B cell (primary cell): ENCODE measurements around the gene RELCH. TPM values are rescaled to one million over a fixed set of nuclear protein-coding genes. Genes with fewer than 3 reads are reported as not detected.
A peak's percentile ranks its signal among the peaks of the same experiment; 100 is the strongest.

Experiments
- ATAC-seq: fragments of 200-7000 bp; cut with Tn5 transposase; one replicate; pipeline ENCODE4 v1.10.0; 2021; ENCODE audit warnings: low read depth, mild to moderate bottlenecking, moderate number of reproducible peaks, moderate library complexity
- CTCF ChIA-PET: fragments of 350-600 bp; sonication (Branson Sonifier 250); formaldehyde crosslinking; loops from one replicate; lab custom pipeline; 2021; ENCODE audit warnings: antibody characterized with exemption, inconsistent platforms; lab: Charles Lee
- POLR2A ChIA-PET: fragments of 350-600 bp; sonication (Branson Sonifier 250); formaldehyde crosslinking; loops from one replicate; lab custom pipeline; 2021; ENCODE audit warnings: antibody characterized with exemption; lab: Charles Lee
- DNase-seq: peaks from one replicate; pipeline ENCODE4 v3.0.0; 2013
- H2AFZ ChIP-seq: 2 replicates; pipeline ENCODE4 v1.6.1; 2012; ENCODE audit warnings: mild to moderate bottlenecking, low read depth, low read length; ENCODE audit not compliant: insufficient read depth, poor library complexity, severe bottlenecking
- H3K27ac ChIP-seq, 2 donors: 1 replicate in 1 of 2; 2 replicates in 1 of 2; pipeline ENCODE4 v1.5.1; 2012 to 2013; ENCODE audit warnings: low read length in 2 of 2, mild to moderate bottlenecking in 2 of 2, moderate library complexity in 1 of 2
- H3K27me3 ChIP-seq, 4 experiments: fragments of 200-600 bp in 1 of 4; sonication (generic) in 1 of 4; replicated peaks in 1 of 4; 1 replicate in 2 of 4; 2 replicates in 2 of 4; pipeline versions ENCODE4 v1.6.1 to v1.7.0; 2013 to 2016; ENCODE audit warnings: low read length in 3 of 4, mild to moderate bottlenecking in 2 of 4, mixed read lengths in 1 of 4, moderate library complexity in 1 of 4; ENCODE audit not compliant: insufficient read depth in 4 of 4, control insufficient read depth in 3 of 4; ENCODE audit errors: control extremely low read depth in 1 of 4
- H3K36me3 ChIP-seq, 2 experiments: replicated peaks in 1 of 2; 1 replicate in 1 of 2; 2 replicates in 1 of 2; pipeline versions ENCODE4 v1.6.1 to v1.7.1; 2013; ENCODE audit warnings: low read length in 1 of 2; ENCODE audit not compliant: insufficient read depth in 2 of 2, control insufficient read depth in 1 of 2; ENCODE audit errors: control extremely low read depth in 1 of 2, extremely low read depth in 1 of 2
- H3K4me1 ChIP-seq, 2 donors: fragments of 200-600 bp in 1 of 2; sonication (generic) in 1 of 2; 1 replicate in 1 of 2; 2 replicates in 1 of 2; pipeline versions ENCODE4 v1.5.1 to v1.6.1; 2013 to 2017; ENCODE audit warnings: low read length in 2 of 2; ENCODE audit not compliant: control insufficient read depth in 2 of 2, insufficient read depth in 2 of 2
- H3K4me2 ChIP-seq: replicated peaks from 2 replicates; pipeline ENCODE3; 2012; ENCODE audit warnings: mild to moderate bottlenecking, low read depth, low read length; ENCODE audit not compliant: poor library complexity, severe bottlenecking
- H3K4me3 ChIP-seq, 5 experiments: fragments of 200-600 bp in 1 of 5; sonication (generic) in 1 of 5; 1 replicate in 3 of 5; 2 replicates in 2 of 5; pipeline versions ENCODE4 v1.5.1 to v1.7.0; 2011 to 2016; ENCODE audit warnings: low read length in 4 of 5, mild to moderate bottlenecking in 4 of 5, low read depth in 2 of 5, control low read depth in 1 of 5, moderate library complexity in 1 of 5; ENCODE audit not compliant: insufficient read depth in 1 of 5; ENCODE audit errors: control extremely low read depth in 1 of 5, extremely low read depth in 1 of 5
- H3K79me2 ChIP-seq: fragments of 200-600 bp; sonication (generic); one replicate; pipeline ENCODE4 v1.6.0; 2016; ENCODE audit warnings: low read length; ENCODE audit not compliant: control insufficient read depth, insufficient read depth
- H3K9ac ChIP-seq: fragments of 200-600 bp; sonication (generic); 2 replicates; pipeline ENCODE4 v1.6.1; 2017; ENCODE audit warnings: mild to moderate bottlenecking, low read length, moderate library complexity
- H3K9me3 ChIP-seq, 3 donors: one replicate each; pipeline versions ENCODE4 v1.6.1 to v1.7.1; 2013; ENCODE audit warnings: low read length in 2 of 3; ENCODE audit not compliant: control insufficient read depth in 2 of 3, insufficient read depth in 1 of 3; ENCODE audit errors: control extremely low read depth in 1 of 3
- H4K20me1 ChIP-seq: 2 replicates; pipeline ENCODE4 v1.6.0; 2012; ENCODE audit warnings: mild to moderate bottlenecking, low read length; ENCODE audit not compliant: insufficient read depth, control insufficient read depth, poor library complexity, severe bottlenecking
- H3K27ac Mint-ChIP-seq: one replicate; pipeline ENCODE4 v1.8.0; 2021; ENCODE audit warnings: mixed read lengths
- H3K27me3 Mint-ChIP-seq: one replicate; pipeline ENCODE4 v1.8.0; 2021; ENCODE audit warnings: mixed read lengths
- H3K4me1 Mint-ChIP-seq: one replicate; pipeline ENCODE4 v1.8.0; 2021; ENCODE audit warnings: mixed read lengths
- H3K4me3 Mint-ChIP-seq: one replicate; pipeline ENCODE4 v1.8.0; 2021; ENCODE audit warnings: mixed read lengths
- H3K9me3 Mint-ChIP-seq: one replicate; pipeline ENCODE4 v1.8.0; 2022; ENCODE audit warnings: mixed read lengths; ENCODE audit not compliant: insufficient read depth
- EZH2 ChIP-seq: IDR thresholded peaks from 2 replicates; pipeline ENCODE4 v1.6.1; 2012; ENCODE audit warnings: borderline replicate concordance, low read depth, mild to moderate bottlenecking, moderate library complexity, low read length; ENCODE audit not compliant: insufficient read depth, poor library complexity, severe bottlenecking
- WGBS: methylation state at CpG from one replicate; pipeline ENCODE4 v1.1.5; 2013; ENCODE audit warnings: missing lambda C conversion rate; ENCODE audit not compliant: insufficient coverage; 5-methylcytosine and 5-hydroxymethylcytosine counted together
- intact Hi-C: fragments of 100-400 bp; cut with micrococcal nuclease; formaldehyde crosslinking; loops from one replicate; pipeline ENCODE4 v1.10.0; 2022
- polyA plus RNA-seq: library from polyadenylated mRNA; depleted of rRNA; stranded (reverse); fragments of >200 nt; gene quantifications from 2 replicates; pipeline ENCODE4 v1.2.3, GENCODE V29; 2012
- total RNA-seq, 2 donors: library from RNA; stranded (reverse); fragments of 120-200 nt in 1 of 2; gene quantifications; 1 replicate in 1 of 2; 2 replicates in 1 of 2; pipeline versions ENCODE4 v1.2.3 to v1.2.4, GENCODE V29; 2013 to 2022
- TF ChIP-seq, protein P1 (sequence below): fragments of 200-600 bp; IDR thresholded peaks from one replicate; pipeline ENCODE4 v1.8.0; 2022; ENCODE audit warnings: antibody characterized with exemption, mild to moderate bottlenecking

RELCH gene
- total and polyA plus RNA-seq, 2 donors (not counting 1 experiment from before 2014, with no cell fraction given): 17.6 to 77.9 TPM

- Histone ChIP-seq H3K4me1 (peaks cover 24 to 27% of the 10 kb centered on the region in 2 donors), H3K4me3 (peak overlapping the region in 2 of 5 experiments; percentile 38 to 47), H2AFZ (peak overlapping the region; percentile 43), H3K9me3 (peaks cover 0 to 8% (median 0%) of the 10 kb centered on the region in 3 donors), H3K9ac (peak overlapping the region; percentile 37), H3K27ac (no peak overlapping the region), H3K4me2 (peak overlapping the region; percentile 96), H3K79me2 (no peaks in the 10 kb centered on the region), H4K20me1 (no peaks in the 10 kb centered on the region), H3K27me3 (peaks cover 0 to 47% (median 34%) of the 10 kb centered on the region in 4 experiments), H3K36me3 (no peaks in the 10 kb centered on the region)
- ATAC-seq (no peak), DNase-seq (peak; percentile 32)
- Mint-ChIP-seq H3K9me3 (no peaks in the 10 kb centered on the region), H3K27me3 (peaks cover 57% of the 10 kb centered on the region), H3K4me3 (peak overlapping the region; percentile 85), H3K4me1 (peaks cover 22% of the 10 kb centered on the region), H3K27ac (peak overlapping the region; percentile 64)
- POLR2A ChIA-PET: no interaction called here
- intact Hi-C loops: loop anchor here (2.0 kb wide), 2 partner anchors 96 to 138 kb away; partner anchors contain the start of genes PIGN and RELCH
- 22% methylated on average over 6 of the region's 12 CpGs for WGBS
- CTCF ChIA-PET: interaction anchor here (1.1 to 2.4 kb wide), 2 partner anchors 101 to 264 kb away, joined by 3 to 6 read pairs; no protein-coding TSS in a partner anchor
- TF ChIP-seq EZH2: no peak
- TF ChIP-seq, protein P1, sequence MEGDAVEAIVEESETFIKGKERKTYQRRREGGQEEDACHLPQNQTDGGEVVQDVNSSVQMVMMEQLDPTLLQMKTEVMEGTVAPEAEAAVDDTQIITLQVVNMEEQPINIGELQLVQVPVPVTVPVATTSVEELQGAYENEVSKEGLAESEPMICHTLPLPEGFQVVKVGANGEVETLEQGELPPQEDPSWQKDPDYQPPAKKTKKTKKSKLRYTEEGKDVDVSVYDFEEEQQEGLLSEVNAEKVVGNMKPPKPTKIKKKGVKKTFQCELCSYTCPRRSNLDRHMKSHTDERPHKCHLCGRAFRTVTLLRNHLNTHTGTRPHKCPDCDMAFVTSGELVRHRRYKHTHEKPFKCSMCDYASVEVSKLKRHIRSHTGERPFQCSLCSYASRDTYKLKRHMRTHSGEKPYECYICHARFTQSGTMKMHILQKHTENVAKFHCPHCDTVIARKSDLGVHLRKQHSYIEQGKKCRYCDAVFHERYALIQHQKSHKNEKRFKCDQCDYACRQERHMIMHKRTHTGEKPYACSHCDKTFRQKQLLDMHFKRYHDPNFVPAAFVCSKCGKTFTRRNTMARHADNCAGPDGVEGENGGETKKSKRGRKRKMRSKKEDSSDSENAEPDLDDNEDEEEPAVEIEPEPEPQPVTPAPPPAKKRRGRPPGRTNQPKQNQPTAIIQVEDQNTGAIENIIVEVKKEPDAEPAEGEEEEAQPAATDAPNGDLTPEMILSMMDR: no peak
Observed at GRCh38 chr18:62324181-62324828, 137.2 kb downstream of the RELCH start.
